HG03520 (cell line): ENCODE data around the gene APLP2.
A peak's percentile ranks its signal among the peaks of the same experiment; 100 is the strongest.

Source experiments
- ATAC-seq: cut with Tn5 transposase; IDR thresholded peaks from one replicate; pipeline ENCODE4 v1.9.1; 2021; ENCODE audit warnings: mild to moderate bottlenecking, moderate library complexity; ENCODE audit not compliant: unreplicated experiment

The APLP2 gene

GRCh38 chr11:130114281-130114680, 44.6 kb downstream of the APLP2 start:
- ATAC-seq, result no peak

DNA sequence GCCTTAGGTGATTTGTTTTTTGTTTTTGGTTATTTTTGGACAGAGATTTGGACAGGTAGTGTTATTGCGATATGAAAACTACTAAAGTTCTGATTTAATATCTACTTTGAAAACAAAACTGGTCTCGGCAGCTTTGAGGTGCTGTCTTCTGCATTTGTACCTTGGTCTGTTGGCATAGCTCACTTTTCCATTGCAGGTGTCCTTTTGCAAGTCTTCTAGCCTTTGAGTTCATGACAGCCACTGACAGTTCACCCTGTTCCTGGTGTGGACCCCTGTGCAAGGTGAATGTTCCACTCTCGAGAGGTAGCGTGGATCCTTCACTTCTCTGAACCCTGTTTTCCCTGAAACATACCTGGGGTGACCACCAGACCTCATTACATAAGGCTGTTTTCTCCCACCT, 45.0 kb downstream of the APLP2 start:
- no peak for ATAC-seq

- ATAC-seq, result no peak
These were observed 45.5 kb downstream of the APLP2 start for GRCh38 chr11:130115218-130115617.

- peak; percentile 83 for ATAC-seq
These were observed 48.5 kb downstream of the APLP2 start for GRCh38 chr11:130118165-130118564.

GRCh38 chr11:130118636-130119387, 49.1 kb downstream of the APLP2 start:
- peak; percentile 13 for ATAC-seq

- no peak for ATAC-seq
These were observed 50.4 kb downstream of the APLP2 start for GRCh38 chr11:130120045-130120444.

DNA sequence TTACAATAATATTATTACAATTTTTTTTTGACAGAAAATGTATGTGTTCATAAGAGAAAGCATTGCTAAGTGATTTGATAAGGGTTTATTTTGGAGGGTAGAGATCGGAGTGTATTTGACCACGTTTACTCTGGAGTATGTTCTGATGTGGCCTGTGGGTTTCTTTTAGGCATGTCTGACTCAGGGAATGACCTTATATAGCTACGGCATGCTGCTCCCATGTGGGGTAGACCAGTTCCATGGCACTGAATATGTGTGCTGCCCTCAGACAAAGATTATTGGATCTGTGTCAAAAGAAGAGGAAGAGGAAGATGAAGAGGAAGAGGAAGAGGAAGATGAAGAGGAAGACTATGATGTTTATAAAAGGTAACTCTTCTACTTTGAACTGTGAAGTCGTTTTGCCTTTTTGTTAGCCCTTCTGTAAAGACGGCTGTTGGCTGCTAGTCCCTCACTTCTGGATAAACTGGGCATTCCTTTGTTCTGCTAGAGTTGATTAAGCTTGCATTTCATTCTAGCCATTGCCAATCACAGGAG, 51.8 kb downstream of the APLP2 start:
- no peak for ATAC-seq

GRCh38 chr11:130122141-130122575, 52.5 kb downstream of the APLP2 start:
- ATAC-seq, result no peak

GRCh38 chr11:130123414-130124040, 53.8 kb downstream of the APLP2 start:
- no peak for ATAC-seq

- ATAC-seq, result no peak
These were observed 54.4 kb downstream of the APLP2 start for GRCh38 chr11:130124096-130124495.

DNA sequence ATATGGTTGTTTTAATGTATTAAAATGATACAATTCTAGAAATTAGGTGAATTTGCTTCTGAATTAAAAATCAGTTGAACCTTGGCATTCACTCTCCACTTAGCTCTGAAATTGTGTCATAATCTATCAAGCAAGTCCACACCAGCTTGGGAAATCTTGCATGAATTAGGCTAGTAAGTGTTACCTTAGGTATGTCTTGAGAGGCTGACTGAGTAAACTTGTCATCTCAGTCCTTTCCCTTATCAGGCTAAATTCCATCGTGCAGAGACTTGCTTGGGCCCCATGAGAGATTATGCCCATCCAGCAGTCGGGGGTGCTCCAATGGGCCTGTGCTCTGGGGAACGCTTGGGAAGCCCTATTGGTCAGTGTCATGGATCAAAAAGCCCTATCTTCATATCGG, 55.9 kb downstream of the APLP2 start:
- no peak for ATAC-seq

DNA sequence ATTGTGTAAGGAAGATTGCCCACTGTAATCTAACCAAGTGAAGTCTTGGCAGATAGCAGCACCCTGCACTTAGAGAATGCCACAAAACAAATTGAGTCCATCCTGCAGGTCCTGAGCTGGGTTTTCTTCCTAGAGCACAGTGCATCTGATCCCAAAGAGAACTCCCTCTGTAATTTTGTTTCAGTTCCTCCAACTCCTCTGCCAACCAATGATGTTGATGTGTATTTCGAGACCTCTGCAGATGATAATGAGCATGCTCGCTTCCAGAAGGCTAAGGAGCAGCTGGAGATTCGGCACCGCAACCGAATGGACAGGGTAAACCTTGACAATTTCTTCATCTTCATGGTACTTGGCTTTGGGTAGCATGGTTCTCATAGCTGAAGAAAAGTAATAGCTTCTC, 56.8 kb downstream of the APLP2 start:
- ATAC-seq, result no peak

GRCh38 chr11:130127509-130127908, 57.8 kb downstream of the APLP2 start:
- no peak for ATAC-seq

DNA sequence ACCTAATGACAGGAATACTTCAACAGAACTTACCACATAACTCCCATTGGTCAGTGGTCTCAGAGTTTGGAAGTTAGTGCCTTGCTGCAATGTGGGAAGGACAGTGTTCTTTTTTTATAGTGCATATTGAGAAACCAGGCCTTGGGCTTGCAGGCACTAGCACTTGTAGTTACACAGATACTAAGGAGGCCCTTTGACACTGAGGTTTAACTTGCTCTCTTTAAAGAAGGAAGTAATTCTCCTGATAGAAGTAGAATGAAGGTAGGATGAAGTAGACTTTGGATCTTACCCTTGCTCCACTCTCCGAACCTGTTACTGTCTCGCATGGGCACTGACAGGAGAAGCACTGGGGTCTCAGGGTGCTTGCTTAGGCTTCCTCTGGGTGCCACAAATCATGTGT, 58.9 kb downstream of the APLP2 start:
- ATAC-seq, result no peak

- no peak for ATAC-seq
These were observed 60.2 kb downstream of the APLP2 start for GRCh38 chr11:130129922-130130321.

DNA sequence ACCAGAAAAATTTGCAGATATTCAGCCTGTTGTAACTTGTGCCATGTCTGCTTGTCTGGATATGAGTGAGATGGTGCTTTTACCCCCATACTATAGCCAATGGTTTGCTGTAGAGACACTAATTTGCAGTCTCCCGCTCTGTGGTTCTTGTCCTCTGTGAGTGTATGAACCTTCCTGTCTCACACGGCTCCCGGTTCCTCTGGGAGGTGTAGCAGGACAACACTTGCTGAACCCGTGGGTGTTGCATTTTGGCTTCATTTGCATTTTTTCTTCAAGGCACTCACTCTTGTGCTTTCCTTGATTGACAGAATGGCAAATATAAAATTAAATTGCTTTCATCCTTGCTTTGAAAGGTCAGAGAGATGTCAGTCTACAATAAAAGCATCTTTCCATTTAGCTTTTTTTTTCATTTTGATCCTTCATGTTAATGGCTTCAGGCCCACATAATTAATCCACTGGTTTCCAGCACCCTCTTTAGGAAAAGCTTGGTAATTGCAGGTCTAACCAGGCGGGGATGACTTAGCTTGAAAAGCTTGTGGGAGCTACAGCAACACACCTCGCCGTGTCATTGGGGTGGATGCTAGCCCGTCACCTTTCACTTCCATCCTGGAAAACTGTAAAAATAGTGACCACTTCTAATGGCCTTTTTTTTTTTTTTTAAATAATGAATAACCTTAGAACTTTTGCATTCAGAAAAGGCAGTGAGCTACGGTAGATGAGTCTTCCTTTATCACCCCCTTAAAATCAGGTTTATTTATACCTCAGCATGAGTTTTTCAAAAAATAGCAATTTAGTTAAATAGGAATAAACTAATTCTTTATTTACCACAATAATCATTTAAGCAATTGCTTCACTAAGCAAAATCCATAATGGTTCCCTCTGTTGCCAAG, 62.5 kb downstream of the APLP2 start:
- peak; percentile 46 for ATAC-seq

DNA sequence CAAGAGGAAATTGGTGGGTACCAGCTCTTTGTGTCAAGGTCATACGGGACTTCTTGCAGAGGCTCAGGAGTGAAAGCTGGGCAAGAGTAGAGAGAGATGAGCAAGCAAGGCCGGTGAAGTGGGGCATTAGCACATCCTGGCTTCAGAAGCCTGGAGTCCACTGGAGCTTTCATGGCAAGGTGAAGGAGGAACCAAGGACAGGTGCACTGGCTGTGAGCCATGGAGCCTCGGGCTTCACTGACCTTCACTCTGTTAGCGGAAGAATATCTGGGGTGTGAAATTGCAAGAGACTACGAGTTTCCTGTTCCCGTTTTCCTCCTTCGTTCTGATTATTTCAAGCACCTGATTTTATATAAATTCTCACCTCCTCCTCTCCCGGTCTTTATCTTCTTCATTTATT, 64.0 kb downstream of the APLP2 start:
- no peak for ATAC-seq

DNA sequence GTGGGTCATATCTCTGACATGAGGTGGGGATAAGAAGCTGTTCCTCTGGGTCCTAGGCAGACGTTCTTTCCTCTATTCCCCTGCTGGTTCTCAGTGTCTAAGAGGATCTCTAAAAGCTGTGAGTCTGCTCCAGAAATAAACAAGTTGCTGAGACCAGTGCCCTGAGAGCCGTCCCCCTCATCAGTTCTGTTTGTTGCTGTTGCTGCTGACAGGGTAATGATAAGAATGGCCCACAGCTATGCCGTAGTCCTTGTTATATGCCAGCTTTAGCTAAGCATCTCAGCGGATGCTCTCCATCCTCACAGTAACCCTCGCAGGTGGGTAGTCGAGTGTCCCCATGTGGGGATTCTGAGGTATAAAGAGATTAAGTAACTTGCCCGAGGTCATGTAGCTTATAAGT, 66.4 kb downstream of the APLP2 start:
- no peak for ATAC-seq

DNA sequence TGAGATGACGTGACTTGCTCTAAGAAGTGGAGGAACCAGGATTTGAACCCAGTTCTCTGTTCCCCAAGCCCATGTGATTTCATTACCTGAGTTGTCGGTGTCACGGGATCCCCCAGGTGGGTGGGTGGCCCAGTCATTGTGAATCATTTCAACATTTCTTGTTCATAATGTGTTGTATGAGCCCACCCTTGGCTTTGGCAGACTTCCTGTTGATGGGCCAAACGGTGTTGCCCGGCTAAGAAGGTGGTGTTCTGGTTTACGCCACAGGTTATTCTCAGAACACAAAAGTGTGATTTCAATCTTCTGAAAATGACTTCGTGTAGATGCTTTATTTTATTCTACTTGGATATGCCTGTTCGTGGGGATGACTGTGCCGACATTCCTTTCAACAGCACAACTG, 68.3 kb downstream of the APLP2 start:
- ATAC-seq, result no peak

- no peak for ATAC-seq
These were observed 69.7 kb downstream of the APLP2 start for GRCh38 chr11:130139401-130139800.

DNA sequence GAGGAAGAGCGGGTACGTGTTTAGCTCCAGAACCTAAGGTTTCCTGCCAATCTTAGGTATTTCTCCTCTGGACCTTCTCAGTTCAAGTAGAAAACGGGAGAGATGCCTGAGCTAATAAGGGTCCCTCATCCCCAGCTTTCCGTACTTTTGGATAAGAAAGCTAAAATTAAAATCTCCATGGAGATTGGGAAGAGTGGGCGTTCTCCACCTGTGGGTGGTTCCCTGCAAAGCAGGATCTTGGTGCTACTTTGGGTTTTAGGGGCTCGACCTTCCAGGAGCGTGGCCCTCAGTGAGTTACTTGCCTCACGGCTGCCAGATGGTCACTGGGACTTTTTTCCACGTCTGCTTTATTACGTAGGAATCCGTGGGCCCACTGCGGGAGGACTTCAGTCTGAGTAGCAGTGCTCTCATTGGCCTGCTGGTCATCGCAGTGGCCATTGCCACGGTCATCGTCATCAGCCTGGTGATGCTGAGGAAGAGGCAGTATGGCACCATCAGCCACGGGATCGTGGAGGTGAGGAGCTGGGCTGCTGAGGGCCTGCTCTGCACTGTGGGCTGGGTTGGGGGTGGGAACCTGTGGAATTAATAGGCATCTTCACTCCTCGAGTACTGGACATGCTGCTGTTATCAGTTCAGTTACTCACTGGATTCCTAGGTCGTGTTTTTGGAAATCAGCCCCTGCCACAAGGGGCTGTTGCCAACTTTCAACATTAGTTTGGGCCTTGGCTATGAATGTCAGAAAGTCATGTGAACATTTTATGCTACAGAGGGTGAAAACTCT, 72.1 kb downstream of the APLP2 start:
- no peak for ATAC-seq
